NCI-H446 treated with DMSO at 0.1 percent for 48 hours (cell line): ENCODE data around the gene CDK9.

Experiments used
- DNase-seq: peaks from one replicate; lab custom pipeline; 2025; lab: John Stamatoyannopoulos, UW

Gene CDK9

GRCh38 chr9:127761491-127761956, 24.3 kb upstream of the CDK9 start:
- no peak for DNase-seq

GRCh38 chr9:127762111-127762676, 23.6 kb upstream of the CDK9 start:
- DNase-seq = no peak

DNA sequence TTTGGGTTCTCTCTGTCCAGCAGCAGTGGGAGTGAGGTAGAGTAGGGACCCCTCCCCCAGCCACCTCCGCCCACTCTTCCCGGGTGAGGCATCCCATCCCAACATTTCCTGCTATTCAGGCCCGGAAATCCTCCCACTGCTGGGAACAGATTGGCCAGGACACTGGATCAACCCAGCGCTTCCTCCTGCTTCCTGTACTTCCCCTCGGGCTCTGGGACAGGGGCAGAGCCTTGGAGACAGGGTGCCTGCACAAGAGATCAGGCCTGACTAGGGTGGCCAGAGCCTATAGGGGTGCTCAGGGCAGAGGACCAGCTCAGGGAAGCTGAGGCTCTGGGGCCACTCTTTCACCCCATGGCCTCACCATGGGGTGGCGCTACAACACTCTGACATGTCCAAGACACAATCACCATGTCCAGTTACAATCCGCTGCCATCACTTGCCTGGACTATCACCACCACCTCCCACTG, 21.9 kb upstream of the CDK9 start:
- no peak for DNase-seq

DNA sequence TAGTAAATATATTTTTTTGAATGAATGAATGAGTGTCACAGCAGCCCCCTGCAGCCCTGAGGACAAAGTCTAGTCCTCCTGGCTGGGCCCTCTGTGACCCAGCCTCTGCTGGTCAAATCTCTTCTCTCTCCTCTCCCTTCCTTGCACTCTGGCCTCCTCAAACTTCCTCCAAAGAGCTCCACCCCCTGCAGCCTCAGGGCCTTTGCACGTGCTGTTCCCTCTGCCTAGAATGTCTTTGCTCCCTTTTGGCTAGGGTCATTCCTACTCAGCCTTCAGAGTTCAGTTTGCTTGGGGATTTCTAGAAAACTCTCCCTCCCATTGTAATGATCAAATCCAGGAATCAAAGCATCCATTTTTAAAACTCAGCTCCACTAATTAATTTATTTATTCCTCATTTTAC, 20.4 kb upstream of the CDK9 start:
- DNase-seq = no peak

DNA sequence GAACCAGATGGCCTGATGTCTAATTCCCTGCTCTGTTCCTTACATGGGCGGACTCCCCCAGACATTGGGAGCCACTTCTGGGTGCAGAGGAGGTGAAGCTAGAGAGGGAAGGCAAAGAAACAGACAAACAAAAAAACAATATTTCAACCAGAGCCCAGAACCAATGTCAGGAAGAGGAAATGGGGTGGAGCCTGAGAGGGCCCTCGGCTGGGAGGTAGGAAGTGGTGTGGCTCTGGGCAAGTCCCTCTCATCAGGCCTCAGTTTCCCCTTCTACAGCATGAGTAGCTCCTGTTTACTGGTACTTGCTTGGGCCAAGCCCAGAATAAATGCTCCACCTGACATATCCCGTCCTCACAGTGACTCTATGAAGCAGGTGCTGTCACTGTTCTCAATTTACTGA, 18.4 kb upstream of the CDK9 start:
- DNase-seq = no peak

DNA sequence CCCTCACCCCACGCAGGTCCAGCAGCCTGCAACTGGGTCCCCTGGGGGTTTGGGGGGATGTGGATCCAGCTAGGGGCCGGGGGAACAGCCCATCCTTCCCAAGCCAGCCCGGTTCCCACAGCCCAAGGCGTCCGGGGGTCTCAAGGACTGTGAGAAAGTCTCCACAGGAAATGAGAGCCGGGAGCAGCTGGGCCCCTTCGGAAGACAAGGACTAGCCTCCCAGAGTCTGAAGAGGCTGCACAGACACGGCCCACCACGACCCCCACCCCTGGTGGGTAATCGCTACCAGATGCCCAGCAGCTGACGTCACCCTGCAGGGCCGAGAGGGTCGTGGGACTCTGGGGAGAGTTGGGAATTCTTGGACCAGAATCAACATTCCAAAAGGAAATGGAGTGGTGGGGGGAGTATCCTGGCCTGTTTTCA, 17.9 kb upstream of the CDK9 start:
- no peak for DNase-seq

GRCh38 chr9:127768698-127769097, 17.1 kb upstream of the CDK9 start:
- DNase-seq = no peak

GRCh38 chr9:127769101-127769500, 16.7 kb upstream of the CDK9 start:
- no peak for DNase-seq

DNA sequence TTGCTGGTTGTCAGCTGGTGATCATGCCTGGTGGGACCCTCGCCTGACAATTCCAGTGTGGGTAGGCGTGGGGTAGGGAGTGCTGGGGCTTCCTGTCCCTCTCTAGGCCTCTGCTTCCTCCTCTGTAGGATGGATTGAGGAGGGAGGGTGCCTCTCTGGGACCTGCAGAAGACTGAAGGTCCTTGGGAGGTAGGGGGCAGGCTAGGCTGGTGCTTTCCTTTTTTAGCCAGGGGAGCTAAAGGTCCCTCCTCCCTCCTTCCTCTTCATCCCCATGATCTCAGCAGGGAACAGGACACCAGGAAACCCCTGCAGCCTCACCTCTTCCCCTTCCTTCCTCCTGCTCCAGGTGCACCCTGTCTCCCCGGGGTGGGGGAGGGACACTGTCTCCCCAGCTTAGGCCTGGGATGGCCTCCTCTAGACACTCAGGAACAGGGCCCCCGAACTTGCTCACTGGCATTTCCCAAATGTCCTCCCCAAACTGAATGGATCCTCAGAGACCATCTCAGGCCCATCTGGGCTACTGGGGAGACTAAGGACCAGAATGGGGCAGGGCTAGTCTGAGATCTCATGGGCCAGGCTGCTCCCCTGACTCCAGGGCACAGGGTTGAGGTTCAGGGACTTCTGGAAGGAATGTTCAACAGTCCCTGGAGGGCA, 15.8 kb upstream of the CDK9 start:
- DNase-seq = no peak

- DNase-seq = no peak
Measured at GRCh38 chr9:127770583-127770904, 15.3 kb upstream of the CDK9 start.

- DNase-seq = peak; percentile 81
Measured at GRCh38 chr9:127770905-127771569, 14.8 kb upstream of the CDK9 start.

- DNase-seq = no peak
Measured at GRCh38 chr9:127771570-127772189, 14.2 kb upstream of the CDK9 start.

- DNase-seq = no peak
Measured at GRCh38 chr9:127772603-127773002, 13.2 kb upstream of the CDK9 start.

DNA sequence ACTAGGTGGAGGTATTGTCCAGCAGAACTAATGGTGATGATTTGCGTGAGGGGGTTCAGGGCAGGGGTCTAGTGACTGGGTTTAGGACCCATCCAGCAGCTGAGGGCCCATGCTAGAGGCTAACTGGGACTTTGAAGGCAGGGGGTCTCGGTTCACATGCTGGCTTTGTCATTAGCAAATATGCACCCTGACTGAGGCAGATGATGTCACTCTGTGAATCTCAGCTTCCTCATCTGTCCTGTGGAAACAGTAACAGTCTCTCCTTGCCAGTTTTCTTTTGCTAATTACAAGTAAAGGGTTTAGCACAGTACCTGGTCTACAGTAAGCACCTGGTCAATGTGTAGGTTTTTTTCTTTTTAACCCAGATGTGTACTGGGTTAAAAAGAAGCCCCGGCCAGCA, 12.6 kb upstream of the CDK9 start:
- no peak for DNase-seq

- no peak for DNase-seq
Measured at GRCh38 chr9:127773981-127774380, 11.9 kb upstream of the CDK9 start.

- DNase-seq = no peak
Measured at GRCh38 chr9:127776195-127776923, 9.5 kb upstream of the CDK9 start.

DNA sequence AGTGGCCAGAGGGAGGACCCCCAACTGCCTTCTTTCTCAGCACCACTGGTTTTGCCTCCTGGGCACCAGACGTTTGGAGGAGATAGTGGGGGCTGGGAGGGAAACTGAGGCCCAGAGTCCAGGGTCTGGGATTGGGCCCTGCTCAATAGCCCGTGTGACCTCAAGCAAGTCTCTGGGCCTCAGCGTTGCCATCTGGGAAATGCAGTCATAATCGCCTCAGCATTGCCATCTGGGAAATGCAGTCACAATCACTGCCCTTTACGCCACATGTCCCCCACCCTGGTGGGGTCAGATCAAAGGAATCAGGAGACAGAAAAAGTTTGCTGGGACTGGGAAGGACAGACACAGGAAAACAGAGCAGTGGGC, 8.9 kb upstream of the CDK9 start:
- DNase-seq = no peak

- DNase-seq = no peak
Measured at GRCh38 chr9:127777368-127777980, 8.4 kb upstream of the CDK9 start.

GRCh38 chr9:127778280-127779135, 7.3 kb upstream of the CDK9 start, which contains the start of gene SH2D3C:
Gene SH2D3C, minus strand, starts transcription at chr9:127778666. Its CDS starts 39 bp downstream, at chr9:127778627.
- no peak for DNase-seq

GRCh38 chr9:127779136-127779981, 6.5 kb upstream of the CDK9 start:
- DNase-seq = no peak
